H1 (cell line): ENCODE data around the gene S100A8. TPM values are rescaled to one million over a fixed set of nuclear protein-coding genes. Genes with fewer than 3 reads are reported as not detected.

Source experiments
- CTCF ChIA-PET: fragments of 300-600 bp; sonication (Branson Sonifier 250); formaldehyde crosslinking; loops from one replicate; lab custom pipeline; 2021; ENCODE audit not compliant: partially characterized antibody; lab: Charles Lee
- POLR2A ChIA-PET: fragments of 300-600 bp; sonication (Branson Sonifier 250); formaldehyde crosslinking; loops from one replicate; lab custom pipeline; 2021; ENCODE audit warnings: inconsistent platforms; ENCODE audit not compliant: partially characterized antibody; lab: Charles Lee
- DNase-seq, 2 experiments: peaks; one replicate each; pipeline versions ENCODE4 v3.0.0 to v3.0.0-alpha.2; 2010 to 2022; ENCODE audit warnings: low spot score in 2 of 2, low read depth in 1 of 2, mixed read lengths in 1 of 2
- FAIRE-seq: peaks from 2 replicates; lab custom pipeline; 2011; peaks lifted over from hg19 to GRCh38; lab: Jason Lieb, UNC
- H2AFZ ChIP-seq: 2 replicates; pipeline ENCODE4 v1.8.1; 2012; ENCODE audit warnings: low read length, inconsistent platforms
- H2AK5ac ChIP-seq: 2 replicates; pipeline ENCODE4 v1.6.1; 2013; ENCODE audit warnings: low read depth, low read length
- H2BK120ac ChIP-seq: replicated peaks from 2 replicates; pipeline ENCODE3; 2013; ENCODE audit warnings: low read depth, low read length, inconsistent platforms
- H2BK12ac ChIP-seq: 2 replicates; pipeline ENCODE4 v1.6.1; 2013; ENCODE audit warnings: low read depth, low read length
- H2BK15ac ChIP-seq: 2 replicates; pipeline ENCODE4 v1.6.1; 2013; ENCODE audit warnings: low read length
- H2BK20ac ChIP-seq: 2 replicates; pipeline ENCODE4 v1.6.1; 2013; ENCODE audit warnings: low read length
- H2BK5ac ChIP-seq: 2 replicates; pipeline ENCODE4 v1.6.1; 2013; ENCODE audit warnings: low read depth, low read length
- H3K14ac ChIP-seq: 2 replicates; pipeline ENCODE4 v1.6.1; 2013; ENCODE audit warnings: inconsistent platforms; ENCODE audit not compliant: insufficient read length
- H3K18ac ChIP-seq: 2 replicates; pipeline ENCODE4 v1.6.1; 2013; ENCODE audit warnings: low read length; ENCODE audit errors: extremely low read depth
- H3K23ac ChIP-seq: 2 replicates; pipeline ENCODE4 v1.6.1; 2013; ENCODE audit warnings: inconsistent platforms; ENCODE audit not compliant: insufficient read length
- H3K23me2 ChIP-seq: 2 replicates; pipeline ENCODE4 v1.6.1; 2013; ENCODE audit warnings: low read depth, low read length
- H3K27ac ChIP-seq: 2 replicates; pipeline ENCODE4 v1.6.1; 2011; ENCODE audit warnings: low read depth, low read length, inconsistent platforms
- H3K27me3 ChIP-seq, 4 experiments: replicated peaks in 1 of 4; 1 replicate in 1 of 4; 2 replicates in 3 of 4; pipeline versions ENCODE4 v1.6.1 to v1.8.1; 2011 to 2013; ENCODE audit warnings: low read length in 3 of 4, mild to moderate bottlenecking in 3 of 4, inconsistent platforms in 2 of 4, mixed read lengths in 2 of 4, moderate library complexity in 1 of 4; ENCODE audit not compliant: control insufficient read depth in 3 of 4, insufficient read depth in 3 of 4; ENCODE audit errors: extremely low read depth in 1 of 4
- H3K36me3 ChIP-seq, 4 experiments: 2 replicates each; pipeline versions ENCODE4 v1.6.1 to v1.8.1; 2011 to 2013; ENCODE audit warnings: mild to moderate bottlenecking in 4 of 4, low read length in 3 of 4, moderate library complexity in 2 of 4, control low read depth in 1 of 4, inconsistent platforms in 1 of 4; ENCODE audit not compliant: insufficient read depth in 4 of 4, control insufficient read depth in 2 of 4
- H3K4ac ChIP-seq: replicated peaks from 2 replicates; pipeline ENCODE3; 2013; ENCODE audit warnings: low read length, low read depth, mixed read lengths, inconsistent platforms; ENCODE audit not compliant: insufficient read length
- H3K4me1 ChIP-seq, 4 experiments: replicated peaks in 1 of 4; 1 replicate in 1 of 4; 2 replicates in 3 of 4; pipeline versions ENCODE4 v1.6.1 to v1.8.1; 2011 to 2013; ENCODE audit warnings: low read length in 3 of 4, inconsistent platforms in 2 of 4, mixed read lengths in 1 of 4; ENCODE audit not compliant: insufficient read depth in 4 of 4, control insufficient read depth in 3 of 4
- H3K4me2 ChIP-seq, 2 experiments: 2 replicates each; pipeline versions ENCODE4 v1.6.1 to v1.8.1; 2011 to 2013; ENCODE audit warnings: low read depth in 2 of 2, low read length in 2 of 2, control low read depth in 1 of 2, inconsistent platforms in 1 of 2, mild to moderate bottlenecking in 1 of 2; ENCODE audit not compliant: insufficient read depth in 1 of 2
- H3K4me3 ChIP-seq, 4 experiments: fragments of 200-600, 300-600 bp in 1 of 4; sonication (generic), shearing (Covaris generic), sonication (Bioruptor Twin) in 1 of 4; 2 replicates each; pipeline versions ENCODE4 v1.5.1 to v1.8.1; 2011 to 2016; ENCODE audit warnings: low read length in 4 of 4, low read depth in 3 of 4, control low read depth in 2 of 4, inconsistent platforms in 2 of 4, mild to moderate bottlenecking in 2 of 4, mixed read lengths in 1 of 4, moderate library complexity in 1 of 4; ENCODE audit not compliant: insufficient read depth in 2 of 4; ENCODE audit errors: extremely low read depth in 1 of 4
- H3K56ac ChIP-seq: replicated peaks from 2 replicates; pipeline ENCODE3; 2013; ENCODE audit warnings: low read depth, mild to moderate bottlenecking, mixed read lengths, low read length, inconsistent platforms; ENCODE audit not compliant: insufficient read length
- H3K79me1 ChIP-seq: 2 replicates; pipeline ENCODE4 v1.6.1; 2013; ENCODE audit warnings: low read depth, low read length, control low read depth
- H3K79me2 ChIP-seq, 2 experiments: 2 replicates each; pipeline versions ENCODE4 v1.6.1 to v1.8.1; 2012 to 2013; ENCODE audit warnings: low read length in 2 of 2, mild to moderate bottlenecking in 2 of 2, inconsistent platforms in 1 of 2; ENCODE audit not compliant: insufficient read depth in 2 of 2, control insufficient read depth in 1 of 2
- H3K9ac ChIP-seq, 4 experiments: replicated peaks in 1 of 4; 1 replicate in 1 of 4; 2 replicates in 3 of 4; pipeline versions ENCODE4 v1.6.1 to v1.8.1; 2011 to 2013; ENCODE audit warnings: low read depth in 3 of 4, low read length in 3 of 4, control low read depth in 2 of 4, mild to moderate bottlenecking in 2 of 4, moderate library complexity in 2 of 4, inconsistent platforms in 1 of 4; ENCODE audit errors: extremely low read depth in 1 of 4
- H3K9me3 ChIP-seq, 2 experiments: 2 replicates each; pipeline versions ENCODE4 v1.6.1 to v1.8.1; 2012 to 2013; ENCODE audit warnings: mild to moderate bottlenecking in 2 of 2, moderate library complexity in 2 of 2, control low read depth in 1 of 2, inconsistent platforms in 1 of 2, low read depth in 1 of 2, low read length in 1 of 2, mixed read lengths in 1 of 2; ENCODE audit not compliant: insufficient read depth in 2 of 2
- H4K20me1 ChIP-seq, 2 experiments: replicated peaks in 1 of 2; 2 replicates each; pipeline versions ENCODE3 to v1.8.1; 2011 to 2013; ENCODE audit warnings: inconsistent platforms in 2 of 2, low read length in 2 of 2, mild to moderate bottlenecking in 1 of 2; ENCODE audit not compliant: insufficient read depth in 2 of 2, control insufficient read depth in 1 of 2
- H4K5ac ChIP-seq: 2 replicates; pipeline ENCODE4 v1.6.1; 2013; ENCODE audit warnings: low read length, low read depth, mixed read lengths, inconsistent platforms; ENCODE audit not compliant: insufficient read length
- H4K8ac ChIP-seq: 2 replicates; pipeline ENCODE4 v1.8.0; 2013; ENCODE audit warnings: mild to moderate bottlenecking, moderate library complexity, low read length, inconsistent platforms; ENCODE audit not compliant: insufficient read depth; ENCODE audit errors: extremely low read depth
- H4K91ac ChIP-seq: replicated peaks from 2 replicates; pipeline ENCODE3; 2013; ENCODE audit warnings: low read length, mixed read lengths, inconsistent platforms; ENCODE audit not compliant: insufficient read length
- BCL11A ChIP-seq, 2 experiments: IDR thresholded peaks; one replicate each; pipeline ENCODE4 v1.6.1; 2011; ENCODE audit warnings: low read depth in 2 of 2, low read length in 2 of 2, mild to moderate bottlenecking in 2 of 2
- BRCA1 ChIP-seq: IDR thresholded peaks from 2 replicates; pipeline ENCODE4 v1.6.1; 2012; ENCODE audit warnings: low read depth, low read length, improper control_type of control experiment
- CBX8 ChIP-seq: fragments of 300-800, 300-1000 bp; sonication (generic); IDR thresholded peaks from 2 replicates; pipeline ENCODE4 v1.7.1; 2016; ENCODE audit warnings: low read depth, low read length, borderline replicate concordance
- CHD2 ChIP-seq: IDR thresholded peaks from 2 replicates; pipeline ENCODE4 v1.6.1; 2012; ENCODE audit warnings: low read length, improper control_type of control experiment
- CREB1 ChIP-seq: IDR thresholded peaks from 2 replicates; pipeline ENCODE4 v1.6.1; 2012; ENCODE audit warnings: inconsistent platforms
- EZH2 ChIP-seq: fragments of 200-600 bp; sonication (generic); IDR thresholded peaks from 2 replicates; pipeline ENCODE4 v1.7.1; 2012; ENCODE audit warnings: low read depth, mild to moderate bottlenecking, moderate library complexity, low read length, inconsistent platforms; ENCODE audit not compliant: severe bottlenecking
- HDAC6 ChIP-seq: IDR thresholded peaks from one replicate; pipeline ENCODE4 v1.7.1; 2012; ENCODE audit warnings: low read depth, mild to moderate bottlenecking, inconsistent platforms, low read length, moderate library complexity
- JUND ChIP-seq: IDR thresholded peaks from 2 replicates; pipeline ENCODE4 v1.6.1; 2011; ENCODE audit warnings: mild to moderate bottlenecking, improper control_type of control experiment, low read length
- NRF1 ChIP-seq: IDR thresholded peaks from 2 replicates; pipeline ENCODE4 v1.6.1; 2011; ENCODE audit warnings: mild to moderate bottlenecking, low read depth, low read length, improper control_type of control experiment
- POLR2AphosphoS5 ChIP-seq: IDR thresholded peaks from 2 replicates; pipeline ENCODE4 v1.6.1; 2011; ENCODE audit warnings: low read depth, low read length
- SAP30 ChIP-seq: fragments of 300-600 bp; sonication (generic); IDR thresholded peaks from 2 replicates; pipeline ENCODE4 v1.7.1; 2012; ENCODE audit warnings: low read length, moderate library complexity, mild to moderate bottlenecking, inconsistent platforms; ENCODE audit not compliant: insufficient read depth, insufficient replicate concordance
- SP4 ChIP-seq: IDR thresholded peaks from 2 replicates; pipeline ENCODE4 v1.6.1; 2012; ENCODE audit warnings: low read length, inconsistent platforms
- WGBS, 2 experiments: shearing (Covaris generic) in 1 of 2; methylation state at CpG; one replicate each; pipeline versions ENCODE4 v1.1.6 to v1.1.7; 2013 to 2015; ENCODE audit warnings: low lambda C conversion rate in 2 of 2, mixed read lengths in 2 of 2, inconsistent platforms in 1 of 2, low coverage in 1 of 2, missing lambda C conversion rate in 1 of 2; ENCODE audit not compliant: insufficient replicate concordance in 2 of 2, insufficient coverage in 1 of 2, insufficient read length in 1 of 2; ENCODE audit errors: extremely low coverage in 1 of 2, missing lambda C conversion rate in 1 of 2; 5-methylcytosine and 5-hydroxymethylcytosine counted together
- polyA plus RNA-seq, 7 experiments: library from polyadenylated mRNA; depleted of rRNA in 3 of 7; stranded (reverse) in 5 of 7; unstranded in 2 of 7; fragments of >200 nt in 5 of 7; fragments of 200-250 nt in 2 of 7; gene quantifications; 1 replicate in 5 of 7; 2 replicates in 1 of 7; 4 replicates in 1 of 7; pipeline versions ENCODE4 v1.2.1 to v1.2.3, GENCODE V29; 2011 to 2013; ENCODE audit warnings: missing spikeins in 2 of 7, mixed read lengths in 2 of 7
- total RNA-seq: library from RNA; stranded (reverse); fragmentation: NEBNext Ultra II Directional; extraction: Animal tissue kit (Norgen Biotek cat#: 25700); gene quantifications from 2 replicates; pipeline ENCODE4 v1.2.1, GENCODE V29; 2021

Gene S100A8
- total and polyA plus RNA-seq, 2 of the 8 experiments (the other 6 are each of a cell fraction or from before 2014, with no cell fraction given) = not detected

GRCh38 chr1:153379591-153379990 lies 11.3 kb downstream of the S100A8 start:
- no peak overlapping the region for H3K27ac ChIP-seq
- H3K79me1 ChIP-seq = no peaks in the 10 kb centered on the region
- no peak overlapping the region for H4K8ac ChIP-seq
- no peaks in the 10 kb centered on the region for H3K79me2 ChIP-seq
- H4K20me1 ChIP-seq = no peaks in the 10 kb centered on the region
- H3K27me3 ChIP-seq = no peaks in the 10 kb centered on the region
- H2BK12ac ChIP-seq = no peak overlapping the region
- ChIA-PET CTCF (interaction anchor here (1.1 kb wide), 1 partner anchor 24 kb away, joined by 6 read pairs; no protein-coding TSS in a partner anchor), POLR2A (no interaction called here)
- no peak overlapping the region for H2BK20ac ChIP-seq
- H3K18ac ChIP-seq = no peak overlapping the region
- H3K23ac ChIP-seq = no peak overlapping the region
- no peak overlapping the region for H4K5ac ChIP-seq
- no peak overlapping the region for H4K91ac ChIP-seq
- no peak overlapping the region for H3K9ac ChIP-seq
- peaks cover 0 to 7% of the 10 kb centered on the region in 2 experiments; a peak in 2 of 4 replicates for H3K9me3 ChIP-seq
- 85% methylated on average over 10 of the region's 10 CpGs; no CpG with 5 or more reads in 1 of the 2 experiments for WGBS, 2 experiments
- H3K56ac ChIP-seq = no peak overlapping the region
- H3K23me2 ChIP-seq = no peaks in the 10 kb centered on the region
- no peak overlapping the region for H3K4me2 ChIP-seq
- H3K4ac ChIP-seq = no peak overlapping the region
- no peaks in the 10 kb centered on the region for H3K4me1 ChIP-seq
- FAIRE-seq = no peak
- no peak overlapping the region for H2BK5ac ChIP-seq
- no peak overlapping the region for H2BK120ac ChIP-seq
- H3K4me3 ChIP-seq = no peak overlapping the region
- H2AFZ ChIP-seq = no peak overlapping the region
- no peak for DNase-seq
- H3K14ac ChIP-seq = no peak overlapping the region
- no peak for TF ChIP-seq BCL11A (IDR thresholded peaks at IDR 0.05; ENCODE audit: low read depth in 2 of 2, low read length in 2 of 2)
- no peak for TF ChIP-seq CHD2
- no peak for TF ChIP-seq POLR2AphosphoS5
- TF ChIP-seq BRCA1 = no peak
- TF ChIP-seq CBX8 = no peak
- TF ChIP-seq SAP30 = no peak
- TF ChIP-seq EZH2 = no peak
- TF ChIP-seq SP4 = no peak
- TF ChIP-seq NRF1 = no peak
- TF ChIP-seq HDAC6 = no peak
- TF ChIP-seq JUND = no peak
- no peak for TF ChIP-seq CREB1
- H2AK5ac ChIP-seq = no peak overlapping the region
- H2BK15ac ChIP-seq = no peak overlapping the region
- H3K36me3 ChIP-seq = no peaks in the 10 kb centered on the region
